ENCODE results near the gene VPS35. TPM values are rescaled to one million over a fixed set of nuclear protein-coding genes. Genes with fewer than 3 reads are reported as not detected.

The VPS35 gene
- total RNA-seq (10 to 100 TPM; 44.4 to 61.8 (median 59.2) TPM), polyA plus RNA-seq (10 to 100 TPM; 28.7 to 43.7 (median 43.2) TPM)

DNA sequence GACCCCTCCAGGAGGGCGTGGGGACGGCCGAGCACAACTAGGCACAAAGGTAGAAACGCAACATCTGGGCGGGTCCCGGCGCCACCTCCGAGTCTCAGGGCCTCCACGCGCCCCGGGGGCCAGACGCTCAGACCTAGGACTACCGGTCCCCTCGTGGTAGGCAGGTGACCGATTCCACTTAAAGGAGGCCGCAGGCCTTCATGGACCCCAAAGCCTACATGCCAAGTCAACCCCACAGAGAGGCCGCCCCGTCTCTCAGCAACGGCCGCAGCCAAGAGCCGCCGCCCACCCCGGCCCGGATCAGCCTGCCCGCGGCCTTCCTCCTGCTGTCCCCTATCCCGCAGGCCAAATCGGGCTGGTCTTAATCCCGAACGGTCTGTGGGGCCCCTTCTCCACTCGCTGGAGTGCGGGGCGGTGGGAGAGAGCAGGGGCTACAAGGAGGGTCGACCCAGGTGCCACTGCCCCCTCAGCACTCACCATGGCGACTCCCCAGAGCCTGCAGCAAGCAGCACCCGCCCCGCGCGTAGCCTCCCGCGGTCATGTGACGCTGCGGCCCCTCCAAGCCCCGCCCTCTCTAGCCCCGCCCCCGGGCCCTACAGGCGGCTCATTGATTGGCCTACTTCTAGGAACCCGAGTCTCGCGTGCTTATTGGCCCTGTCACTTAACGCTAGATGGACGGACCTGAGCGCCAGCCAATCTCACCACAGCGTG is at the start of gene VPS35:
Gene VPS35, minus strand, starts transcription at position 525 of the 711 bp plus-strand sequence. Its CDS starts 45 bp downstream, at position 480.
- TF ChIP-seq POLR2AphosphoS5 (IDR thresholded peaks at IDR 0.05) (peak; percentile 78 to 91 (median 88)), POLR2A (IDR thresholded peaks at IDR 0.05) (peak; percentile 56 to 84), EP300 (IDR thresholded peaks at IDR 0.05) (no peak)
- peak; percentile 100 for DNase-seq
- Histone ChIP-seq H3K4me3 (peak within 1 kb of the TSS; percentile 85 to 97 (median 92)), H3K27ac (peak within 1 kb of the TSS; percentile 89 to 94 (median 94)), H3K27me3 (no peaks in the 10 kb centered on the region), H3K36me3 (no peaks in the 10 kb centered on the region), H3K9me3 (no peaks in the 10 kb centered on the region), H3K4me1 (peaks cover 0 to 40% (median 37%) of the 10 kb centered on the region in 4 donors)
- 0 to 1% methylated on average over 54 of the region's 54 CpGs for WGBS, 2 donors
- intact Hi-C loops (cut with DNase I), result loop anchor here (2.0 kb wide), 2 partner anchors 142 to 284 kb away; partner anchors contain the start of genes C16orf87 and DNAJA2

DNA sequence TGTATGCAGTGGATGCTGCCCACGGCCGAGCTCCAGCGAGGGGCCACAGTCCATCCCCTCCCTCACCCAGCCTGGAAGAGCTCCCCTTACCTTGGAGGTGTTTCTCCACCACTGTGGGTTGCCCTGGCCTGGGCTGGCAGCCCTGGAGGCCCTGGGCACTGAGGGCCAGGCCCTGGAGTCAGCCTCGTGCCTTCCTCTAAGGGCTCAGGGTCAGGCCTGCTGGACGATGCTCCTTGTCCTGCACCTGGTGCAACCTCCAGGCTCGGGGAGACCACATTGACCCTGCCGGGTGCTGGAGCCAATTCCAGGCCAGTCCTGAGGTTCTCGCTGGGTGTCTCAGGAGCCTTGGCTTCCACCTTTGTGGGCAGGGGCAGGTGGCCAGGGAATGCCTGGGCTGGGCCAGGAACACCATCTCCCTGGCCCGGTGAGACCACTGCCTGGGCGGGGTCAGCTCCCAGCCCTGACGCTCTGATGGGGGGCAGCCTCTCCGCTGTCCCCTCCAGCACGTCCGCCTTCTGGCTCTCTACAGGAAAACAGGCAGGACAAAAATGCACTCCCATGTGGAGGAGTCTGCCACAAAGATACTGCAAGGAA is 48.7 kb upstream of the VPS35 start:
- Histone ChIP-seq H3K36me3 (no peaks in the 10 kb centered on the region), H3K27ac (no peak overlapping the region), H3K27me3 (no peaks in the 10 kb centered on the region), H3K9me3 (no peaks in the 10 kb centered on the region), H3K4me3 (no peak overlapping the region), H3K4me1 (no peaks in the 10 kb centered on the region)
- intact Hi-C loops (cut with DNase I), result no loop called here
- DNase-seq, result peak; percentile 27
- WGBS, 2 donors, result 82 to 86% methylated on average over 14 of the region's 14 CpGs
- TF ChIP-seq, protein P1, sequence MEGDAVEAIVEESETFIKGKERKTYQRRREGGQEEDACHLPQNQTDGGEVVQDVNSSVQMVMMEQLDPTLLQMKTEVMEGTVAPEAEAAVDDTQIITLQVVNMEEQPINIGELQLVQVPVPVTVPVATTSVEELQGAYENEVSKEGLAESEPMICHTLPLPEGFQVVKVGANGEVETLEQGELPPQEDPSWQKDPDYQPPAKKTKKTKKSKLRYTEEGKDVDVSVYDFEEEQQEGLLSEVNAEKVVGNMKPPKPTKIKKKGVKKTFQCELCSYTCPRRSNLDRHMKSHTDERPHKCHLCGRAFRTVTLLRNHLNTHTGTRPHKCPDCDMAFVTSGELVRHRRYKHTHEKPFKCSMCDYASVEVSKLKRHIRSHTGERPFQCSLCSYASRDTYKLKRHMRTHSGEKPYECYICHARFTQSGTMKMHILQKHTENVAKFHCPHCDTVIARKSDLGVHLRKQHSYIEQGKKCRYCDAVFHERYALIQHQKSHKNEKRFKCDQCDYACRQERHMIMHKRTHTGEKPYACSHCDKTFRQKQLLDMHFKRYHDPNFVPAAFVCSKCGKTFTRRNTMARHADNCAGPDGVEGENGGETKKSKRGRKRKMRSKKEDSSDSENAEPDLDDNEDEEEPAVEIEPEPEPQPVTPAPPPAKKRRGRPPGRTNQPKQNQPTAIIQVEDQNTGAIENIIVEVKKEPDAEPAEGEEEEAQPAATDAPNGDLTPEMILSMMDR (IDR thresholded peaks at IDR 0.05), result no peak
- no peak for TF ChIP-seq POLR2A (IDR thresholded peaks at IDR 0.05)

DNA sequence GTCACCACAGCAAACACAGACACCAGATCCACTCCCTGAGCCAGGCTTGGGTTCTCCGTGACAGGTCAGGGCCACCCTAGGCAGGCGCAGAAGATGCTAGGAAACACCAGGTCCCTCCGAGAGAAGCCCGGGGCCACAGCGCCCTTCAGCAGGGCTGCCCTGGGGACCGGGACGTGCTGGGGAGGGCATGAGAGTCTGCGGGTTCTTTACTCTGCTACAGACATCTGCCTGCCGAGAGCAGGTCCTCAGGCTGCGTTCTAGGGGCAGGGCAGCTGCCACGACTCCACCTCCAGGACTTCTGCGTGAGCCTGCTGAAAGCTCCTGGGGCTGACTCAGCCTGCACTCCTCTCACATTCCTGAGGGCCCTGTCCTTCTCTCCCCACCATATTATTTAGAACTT is 47.7 kb upstream of the VPS35 start:
- WGBS, 2 donors, result 77 to 81% methylated on average over 12 of the region's 12 CpGs
- no peaks in the 10 kb centered on the region for H3K36me3 ChIP-seq
- no peak overlapping the region for H3K4me3 ChIP-seq
- intact Hi-C loops (cut with DNase I), result no loop called here
- no peaks in the 10 kb centered on the region for H3K4me1 ChIP-seq
- H3K27me3 ChIP-seq, result no peaks in the 10 kb centered on the region
- TF ChIP-seq POLR2AphosphoS5 (IDR thresholded peaks at IDR 0.05), result no peak
- TF ChIP-seq, protein P1 (IDR thresholded peaks at IDR 0.05), result no peak
- no peak for TF ChIP-seq POLR2A (IDR thresholded peaks at IDR 0.05)
- TF ChIP-seq EP300 (IDR thresholded peaks at IDR 0.05), result no peak
- no peaks in the 10 kb centered on the region for H3K9me3 ChIP-seq
- peak; percentile 45 for DNase-seq
- H3K27ac ChIP-seq, result no peak overlapping the region

DNA sequence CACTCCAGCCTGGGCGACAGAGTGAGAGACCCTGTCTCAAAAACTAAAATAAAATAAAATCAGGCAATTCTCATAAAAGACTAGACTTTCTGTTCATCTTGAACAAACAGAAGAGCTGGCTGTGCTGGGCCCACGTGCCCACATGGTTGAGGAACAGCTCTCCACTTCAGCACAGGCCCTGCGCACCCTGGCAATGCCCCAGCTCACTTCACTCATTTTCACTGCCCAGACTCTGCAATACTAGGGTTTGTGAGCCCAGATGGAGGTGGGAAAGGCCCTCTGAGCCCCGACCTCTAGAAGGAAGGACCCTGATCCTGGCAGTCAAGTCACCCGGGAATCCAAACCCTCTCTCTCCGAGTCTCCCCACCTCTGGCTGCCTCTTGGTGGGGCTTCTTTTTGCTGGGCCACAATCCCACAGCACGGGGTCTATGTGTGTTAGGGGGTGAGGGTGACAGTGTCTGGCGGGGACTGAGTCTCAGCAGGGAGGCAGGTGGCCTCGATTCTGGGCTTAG is 44.4 kb upstream of the VPS35 start:
- Histone ChIP-seq H3K9me3 (no peaks in the 10 kb centered on the region), H3K4me1 (no peaks in the 10 kb centered on the region), H3K27me3 (no peaks in the 10 kb centered on the region), H3K4me3 (no peak overlapping the region), H3K27ac (no peak overlapping the region), H3K36me3 (no peaks in the 10 kb centered on the region)
- intact Hi-C loops (cut with DNase I), result no loop called here
- TF ChIP-seq EP300 (IDR thresholded peaks at IDR 0.05), result no peak
- 75 to 87% methylated on average over 9 of the region's 9 CpGs for WGBS, 2 donors
- peak; percentile 37 for DNase-seq

DNA sequence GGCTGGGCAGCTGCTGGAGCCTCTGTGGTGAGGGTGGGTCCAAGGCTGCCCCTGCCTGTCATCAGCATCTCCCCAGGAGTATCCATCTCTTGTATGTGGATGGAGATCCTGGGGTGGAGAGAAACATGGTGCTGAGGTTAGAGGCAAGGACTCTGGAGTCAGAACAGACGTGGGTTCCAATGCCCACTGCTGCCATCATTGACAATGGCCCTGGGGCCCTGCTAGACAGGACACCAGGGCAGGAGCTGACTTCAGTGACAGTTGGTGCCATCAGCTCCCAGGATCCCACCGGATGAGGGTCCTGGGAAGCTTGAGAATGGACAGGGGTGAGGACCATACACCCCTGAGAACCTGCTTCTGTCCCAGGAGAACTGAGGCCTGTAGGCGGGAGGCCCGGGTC is 43.6 kb upstream of the VPS35 start:
- Histone ChIP-seq H3K4me3 (no peak overlapping the region), H3K4me1 (no peaks in the 10 kb centered on the region), H3K9me3 (no peaks in the 10 kb centered on the region), H3K36me3 (no peaks in the 10 kb centered on the region), H3K27me3 (no peaks in the 10 kb centered on the region), H3K27ac (no peak overlapping the region)
- 83 to 90% methylated on average over 4 of the region's 4 CpGs for WGBS, 2 donors
- intact Hi-C loops (cut with DNase I), result no loop called here
- TF ChIP-seq, protein P1 (IDR thresholded peaks at IDR 0.05), result no peak
- TF ChIP-seq POLR2A (IDR thresholded peaks at IDR 0.05) (no peak), POLR2AphosphoS5 (IDR thresholded peaks at IDR 0.05) (no peak), EP300 (IDR thresholded peaks at IDR 0.05) (no peak)
- DNase-seq, result no peak
